ENCODE data around the gene DLK1.

Gene DLK1

GRCh38 chr14:100726550-100727085 is at the start of gene DLK1:
DLK1 (plus strand) TSS chr14:100726892; CDS start chr14:100727069, 177 bp downstream.
- no peak for DNase-seq (ENCODE audit: low spot score)

DNA sequence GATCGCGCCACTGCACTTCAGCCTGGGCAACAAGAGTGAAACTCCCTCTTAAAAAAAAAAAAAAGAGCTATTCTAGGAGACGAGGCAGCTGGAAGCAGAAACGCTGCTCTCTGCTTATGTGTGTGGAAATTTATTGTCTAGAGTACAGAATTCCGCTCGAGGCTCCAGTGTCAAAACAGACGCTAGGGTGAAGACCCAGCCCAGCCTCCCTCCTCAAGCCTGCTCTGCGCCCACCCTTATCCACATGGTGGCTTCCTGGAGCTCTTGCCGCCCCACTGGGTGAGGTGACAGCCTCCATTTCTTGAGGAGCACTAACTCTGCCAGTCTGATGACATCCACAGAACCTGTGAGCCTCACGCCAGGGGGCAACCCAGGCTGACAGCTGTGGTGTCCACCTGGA is 49.5 kb upstream of the DLK1 start:
- no peak for DNase-seq (ENCODE audit: low spot score)

DNA sequence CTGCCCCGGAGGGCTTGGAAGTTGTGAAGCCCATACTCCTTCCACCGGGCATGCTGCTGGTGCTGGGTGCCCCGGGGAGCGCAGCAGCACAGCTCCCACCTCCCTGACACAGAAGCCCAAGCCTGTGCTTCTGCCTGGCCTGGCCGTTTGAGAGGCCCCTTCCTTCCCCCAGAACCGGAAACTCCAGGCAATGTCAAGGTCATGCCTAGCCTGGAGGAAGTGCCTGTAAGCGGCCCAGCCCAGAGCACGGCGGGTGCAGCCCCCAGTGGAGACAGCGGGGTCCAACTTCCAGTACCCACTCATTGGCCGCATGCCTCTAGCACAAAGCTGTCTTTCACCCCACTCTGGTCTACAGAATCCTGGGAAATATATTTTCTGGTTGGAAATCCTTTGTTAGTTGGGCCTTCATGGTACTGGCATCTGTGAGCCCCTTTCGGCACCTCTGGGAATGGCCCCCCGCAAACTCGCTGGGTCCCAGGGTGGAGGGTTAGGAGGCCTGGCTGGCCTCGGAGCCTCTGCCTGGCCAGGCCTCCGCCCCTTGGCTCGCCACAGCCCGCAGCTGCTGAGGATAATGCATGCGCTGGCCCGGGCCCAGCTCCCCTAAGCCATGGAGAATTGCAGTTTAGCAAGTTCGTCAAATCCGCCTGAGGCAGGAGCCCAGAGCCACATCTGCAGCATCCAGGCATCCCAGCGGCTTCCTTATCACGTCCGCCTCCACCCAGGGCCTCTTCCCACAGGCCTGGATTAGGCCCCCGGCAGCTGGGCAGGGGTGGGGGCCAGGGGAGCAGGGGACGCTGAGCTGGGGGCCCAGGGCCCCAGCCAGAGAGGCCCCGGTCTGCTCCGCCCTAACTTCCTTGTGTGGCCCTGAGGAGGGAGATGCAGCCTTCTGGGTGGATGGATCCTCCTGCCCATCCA is 48.9 kb upstream of the DLK1 start:
- peak; percentile 65 for DNase-seq (ENCODE audit: low spot score)

GRCh38 chr14:100678469-100678828 is 48.2 kb upstream of the DLK1 start:
- no peak for DNase-seq (ENCODE audit: low spot score)

DNA sequence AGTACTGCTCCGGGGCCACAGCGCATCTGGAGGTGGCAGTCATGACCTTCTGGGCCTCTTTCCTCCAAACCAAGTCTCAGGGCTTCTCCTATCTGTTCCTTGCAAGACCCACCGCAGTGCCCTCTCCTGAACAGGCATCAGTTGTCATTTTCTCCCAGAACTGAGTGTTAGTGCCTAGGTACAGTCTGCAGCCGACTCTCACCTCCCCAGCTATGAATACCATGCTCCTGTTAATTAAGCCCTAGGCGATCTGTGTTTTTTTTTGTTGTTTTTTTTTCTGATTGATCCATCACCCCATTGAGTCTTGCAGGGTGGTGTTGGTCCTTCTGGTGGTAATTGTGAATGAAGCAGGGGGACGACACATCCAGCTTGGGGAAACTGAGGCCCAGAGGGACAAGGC is 47.5 kb upstream of the DLK1 start:
- DNase-seq (ENCODE audit: low spot score) = no peak

GRCh38 chr14:100679707-100680438 is 46.8 kb upstream of the DLK1 start:
- no peak for DNase-seq (ENCODE audit: low spot score)

GRCh38 chr14:100680439-100681051 is 46.1 kb upstream of the DLK1 start:
- DNase-seq (ENCODE audit: low spot score) = no peak

DNA sequence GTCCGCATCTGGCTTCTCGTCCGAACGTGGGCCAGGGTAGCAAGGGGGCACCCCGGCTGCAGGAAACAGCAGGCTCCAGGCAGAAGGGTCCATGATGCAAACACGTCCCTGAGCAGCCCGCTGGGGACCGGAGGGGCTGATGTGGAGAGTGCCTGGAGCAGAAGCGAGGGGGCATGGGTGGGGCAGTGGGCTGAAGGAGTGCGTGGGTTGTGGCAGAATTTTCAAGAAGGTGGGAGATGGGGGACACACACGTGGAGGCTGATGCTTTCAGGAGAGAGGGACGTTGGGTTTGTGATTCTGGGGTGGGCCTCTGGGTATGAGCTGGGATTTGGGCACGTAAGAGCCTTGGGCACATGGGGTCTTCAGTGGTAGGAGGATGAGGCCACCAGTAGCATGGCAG is 45.6 kb upstream of the DLK1 start:
- no peak for DNase-seq (ENCODE audit: low spot score)

GRCh38 chr14:100682749-100683148 is 43.9 kb upstream of the DLK1 start:
- DNase-seq (ENCODE audit: low spot score) = no peak

DNA sequence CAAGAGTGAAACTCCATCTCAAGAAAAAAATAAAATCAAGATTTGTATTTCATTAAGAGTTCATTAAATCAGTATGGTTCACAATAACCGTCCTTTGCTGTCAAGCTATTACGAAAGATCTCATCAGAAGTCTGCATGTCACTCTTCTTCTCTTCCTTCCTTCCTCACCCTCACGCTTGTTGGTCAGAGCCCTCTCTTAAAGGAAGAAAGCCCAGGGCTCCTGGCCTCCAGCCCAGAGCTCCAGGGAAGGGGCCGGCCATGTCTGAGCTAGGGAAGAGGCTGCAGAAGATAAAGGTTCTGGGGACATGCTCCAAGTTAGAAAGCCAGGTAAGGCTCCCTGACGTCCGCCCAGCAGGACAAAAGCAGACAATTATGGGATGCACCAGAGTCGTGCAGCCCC is 43.1 kb upstream of the DLK1 start:
- DNase-seq (ENCODE audit: low spot score) = no peak

DNA sequence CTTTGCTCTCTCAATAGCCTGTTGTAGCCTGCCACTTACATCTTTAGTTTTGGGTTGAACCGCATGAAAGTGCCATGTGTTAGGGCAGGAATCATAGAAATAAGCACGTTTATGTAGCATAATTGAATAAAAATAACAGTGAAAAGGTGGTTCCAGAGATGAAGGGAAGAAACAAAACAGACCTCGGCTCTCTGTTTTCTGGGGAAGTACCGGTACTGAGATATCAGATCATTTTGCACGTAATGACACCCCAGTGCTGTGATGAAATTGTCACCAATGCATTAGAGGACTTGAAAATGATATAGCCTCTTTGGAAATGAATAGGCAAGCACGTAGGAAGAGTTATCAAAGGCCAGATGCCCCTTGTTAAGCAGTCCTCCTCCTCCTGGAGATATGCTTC is 42.5 kb upstream of the DLK1 start:
- DNase-seq (ENCODE audit: low spot score) = no peak

DNA sequence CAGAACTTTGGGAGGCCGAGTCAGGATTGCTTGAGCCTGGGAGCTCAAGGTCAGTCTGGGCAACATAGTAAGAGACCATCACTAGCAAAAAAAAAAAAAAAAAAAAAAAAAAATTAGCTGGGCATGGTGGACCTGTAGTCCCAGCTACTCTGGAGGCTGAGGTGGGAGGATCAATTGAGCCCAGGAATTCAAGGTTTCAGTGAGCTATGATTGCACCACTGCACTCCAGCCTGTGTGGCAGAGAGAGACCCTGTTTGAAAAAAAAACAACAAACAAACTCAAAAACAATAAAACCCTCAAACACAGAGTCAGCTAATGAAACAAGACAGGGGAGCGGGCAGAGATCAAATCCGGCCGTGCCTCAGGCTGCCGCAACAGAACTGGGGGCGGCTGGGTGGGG is 41.7 kb upstream of the DLK1 start:
- DNase-seq (ENCODE audit: low spot score) = no peak

DNA sequence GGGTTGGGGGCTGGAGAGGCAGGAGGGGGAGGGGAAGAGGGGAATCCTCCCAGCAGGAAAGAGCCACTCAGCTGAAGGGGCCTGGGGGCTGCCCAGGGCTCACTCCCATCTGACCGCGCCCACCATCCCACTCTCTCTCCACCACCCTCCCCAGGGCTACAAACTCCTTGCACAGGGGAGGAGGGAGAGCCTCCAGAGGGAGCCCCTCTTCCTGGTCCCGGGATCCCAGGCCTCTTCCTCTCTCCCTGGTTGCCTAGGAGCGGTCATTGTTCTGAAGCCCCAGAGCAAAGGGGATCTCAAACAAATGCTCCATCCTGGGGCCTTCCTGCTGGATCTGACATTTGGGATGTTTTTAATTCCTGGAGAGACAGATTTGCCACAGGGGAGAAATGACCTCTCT is 39.8 kb upstream of the DLK1 start:
- no peak for DNase-seq (ENCODE audit: low spot score)

DNA sequence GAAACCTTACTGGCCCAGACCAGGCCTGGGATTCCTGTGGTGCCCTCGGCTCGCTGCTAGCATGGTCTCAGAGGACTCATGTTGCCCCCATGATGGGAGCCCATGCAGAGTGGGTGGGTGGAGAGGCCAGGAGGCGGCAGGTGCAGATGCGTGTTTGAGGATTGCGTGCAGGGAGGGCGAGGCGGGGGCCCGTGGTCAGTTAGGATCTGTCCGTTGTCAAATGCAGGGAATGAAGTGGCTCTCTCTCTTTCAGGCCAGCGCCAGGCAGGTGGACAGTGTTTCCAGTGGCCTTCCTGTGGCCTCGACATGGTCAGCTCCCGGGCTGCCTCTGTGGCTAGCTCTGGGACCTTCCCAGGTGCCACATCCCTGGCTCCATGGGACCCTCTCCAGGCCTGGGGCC is 39.3 kb upstream of the DLK1 start:
- DNase-seq (ENCODE audit: low spot score) = no peak

DNA sequence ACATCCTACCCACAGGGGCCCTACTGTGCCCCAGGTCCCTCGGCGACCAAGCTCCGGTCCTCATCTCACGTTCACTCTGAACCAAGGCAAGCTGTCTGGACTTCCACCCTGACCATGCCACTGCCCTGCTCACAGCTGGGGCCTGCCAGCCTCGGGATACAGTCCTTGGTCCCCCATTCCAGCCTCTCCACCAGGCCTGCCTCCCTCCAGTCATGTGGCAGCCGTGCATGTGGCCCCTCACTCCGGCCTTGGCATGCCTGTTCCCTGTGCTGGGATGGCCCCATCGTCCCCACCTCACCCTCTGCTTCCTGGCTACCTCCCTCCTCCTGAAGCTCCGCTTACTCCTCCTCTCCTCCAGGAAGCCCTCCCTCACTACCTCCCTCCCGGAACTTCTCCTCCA is 38.6 kb upstream of the DLK1 start:
- no peak for DNase-seq (ENCODE audit: low spot score)

DNA sequence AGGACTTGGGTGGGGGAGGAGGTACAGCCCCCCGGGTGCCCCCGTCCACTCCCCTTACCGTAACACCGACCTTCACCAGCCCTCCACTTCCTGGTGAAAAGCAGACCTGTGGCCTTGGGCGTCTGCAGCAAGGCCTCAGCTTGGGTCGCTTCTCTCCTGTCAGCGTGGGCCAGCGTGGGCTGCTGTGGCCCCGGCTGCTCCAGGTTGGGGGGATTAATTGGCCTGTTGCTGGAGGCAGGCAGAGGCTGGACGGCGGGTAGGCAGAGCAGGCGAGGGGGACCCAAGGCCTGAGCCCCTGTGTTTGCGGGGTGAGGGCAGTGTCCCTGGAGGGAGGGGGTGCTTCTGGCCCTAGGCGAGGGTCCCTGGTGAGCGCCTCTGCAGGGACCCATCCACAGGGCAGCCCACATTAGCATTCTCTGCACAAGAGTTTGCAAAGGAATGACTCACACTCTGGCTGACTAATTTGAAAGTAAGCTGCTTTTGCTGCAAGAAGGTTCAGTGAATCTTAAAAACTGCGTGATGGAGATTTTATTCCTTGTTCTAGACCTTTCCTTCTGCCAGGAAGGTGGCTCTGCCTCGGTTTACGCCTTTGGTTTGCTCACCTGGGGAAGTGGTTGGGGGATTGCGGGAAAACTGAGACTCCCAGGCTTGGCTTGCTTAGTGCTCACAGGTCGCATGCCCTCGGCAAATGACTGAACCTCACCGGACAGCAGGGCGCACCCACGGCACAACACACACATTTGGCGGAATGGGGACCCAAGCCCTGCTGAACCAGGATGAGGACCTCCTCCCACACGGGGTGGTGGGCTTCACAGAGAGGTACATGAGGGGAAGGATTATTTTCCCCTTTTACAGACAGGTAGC is 37.9 kb upstream of the DLK1 start:
- DNase-seq (ENCODE audit: low spot score) = no peak

DNA sequence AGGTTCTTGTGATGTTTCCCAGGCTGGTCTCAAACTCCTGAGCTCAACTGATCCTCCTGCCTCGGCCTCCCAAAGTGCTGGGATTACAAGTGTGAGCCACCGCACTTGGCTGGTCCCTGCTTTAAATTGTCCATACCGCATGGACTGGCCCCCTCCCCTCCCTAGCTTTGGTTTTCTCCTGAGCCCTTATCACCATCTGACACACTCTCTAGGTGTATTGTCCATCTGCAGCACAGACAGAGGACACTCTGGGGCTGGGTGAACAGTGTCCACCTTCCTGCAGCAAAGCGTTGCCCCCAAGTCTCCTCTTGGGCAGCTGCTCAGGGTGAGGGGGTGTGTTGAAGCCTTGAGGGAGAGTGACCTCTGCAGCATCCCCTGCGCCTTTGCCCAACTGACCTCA is 36.0 kb upstream of the DLK1 start:
- DNase-seq (ENCODE audit: low spot score) = no peak

DNA sequence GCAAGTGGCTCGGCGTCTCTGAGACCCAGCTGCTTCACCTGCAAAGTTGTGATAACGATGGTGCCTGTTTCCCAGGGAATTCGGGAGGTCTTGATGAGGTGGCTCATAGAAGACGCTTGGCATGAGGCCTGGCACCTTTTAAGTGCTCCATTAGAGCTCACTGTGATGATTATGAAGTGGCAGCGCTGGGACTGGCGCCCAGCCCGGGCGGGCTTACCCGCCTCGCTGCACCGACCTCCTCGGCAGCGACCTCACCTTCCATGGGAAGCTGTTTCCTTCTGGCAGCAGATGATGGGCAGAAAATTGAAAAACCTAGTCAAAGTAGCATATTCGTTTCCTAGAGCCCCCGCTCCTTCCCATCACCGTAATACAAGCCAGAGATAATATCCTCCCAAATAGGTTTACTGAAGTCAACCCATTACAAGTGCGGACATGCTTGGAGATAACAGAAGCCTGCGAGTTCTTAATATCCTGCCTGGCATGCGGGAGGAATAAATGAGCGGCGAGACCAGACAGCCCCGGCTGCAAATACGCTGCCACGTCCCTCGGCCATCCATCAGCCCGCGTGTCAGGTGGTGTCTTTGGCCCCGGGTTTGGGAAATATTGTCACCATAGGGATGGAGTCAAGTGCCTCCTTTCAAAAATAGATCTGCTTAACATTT is 35.2 kb upstream of the DLK1 start:
- no peak for DNase-seq (ENCODE audit: low spot score)

DNA sequence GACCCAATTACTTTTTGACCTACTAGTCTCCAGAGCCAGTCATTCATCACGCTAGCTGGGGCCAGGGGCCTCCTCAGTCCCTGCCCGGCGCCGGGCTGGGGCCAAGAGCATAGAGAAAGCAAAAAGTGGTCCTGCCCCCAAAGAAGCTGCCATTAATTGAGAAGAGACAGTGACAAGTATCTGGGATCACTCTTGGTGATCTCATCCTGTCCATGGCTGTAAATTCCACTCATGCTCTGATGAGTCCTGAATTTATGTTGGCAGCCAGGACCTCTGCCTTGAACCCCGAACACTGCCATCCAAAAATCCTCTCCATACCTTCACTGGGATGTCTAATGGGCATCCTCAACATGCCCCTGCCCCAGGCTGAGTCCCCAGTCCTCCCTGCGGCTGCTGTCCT is 34.4 kb upstream of the DLK1 start:
- DNase-seq (ENCODE audit: low spot score) = no peak

- DNase-seq (ENCODE audit: low spot score) = no peak
Measured at GRCh38 chr14:100692859-100693558, 33.7 kb upstream of the DLK1 start.
